LNCAP (cell line): Measurements from ENCODE around the gene SEMA6A.

Experiments
- TF ChIP-seq, protein P1 (sequence below): fragments of 450-650 bp; IDR thresholded peaks from 2 replicates; pipeline ENCODE4 v1.5.1; 2017; ENCODE audit warnings: mild to moderate bottlenecking

Gene SEMA6A

DNA sequence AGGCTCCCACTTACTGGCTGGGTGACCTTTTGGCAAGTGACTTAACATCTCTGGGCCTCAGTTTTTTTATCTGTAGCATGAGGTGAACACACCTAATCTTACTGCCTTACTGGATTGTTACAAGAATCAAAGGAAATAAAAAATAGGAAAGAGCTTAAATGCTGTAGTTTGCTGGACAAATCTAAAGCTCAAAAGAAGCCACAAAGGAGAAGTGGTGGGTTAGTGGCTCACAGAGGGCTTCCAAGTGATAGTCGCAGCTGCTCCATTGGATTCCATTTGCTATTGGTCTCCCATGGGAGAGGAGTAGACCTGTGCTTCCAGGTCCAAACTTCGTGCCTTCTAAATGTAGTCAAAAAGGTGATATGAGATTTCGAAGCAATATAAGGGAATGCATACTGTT lies 123.6 kb downstream of the SEMA6A start:
- TF ChIP-seq, protein P1, sequence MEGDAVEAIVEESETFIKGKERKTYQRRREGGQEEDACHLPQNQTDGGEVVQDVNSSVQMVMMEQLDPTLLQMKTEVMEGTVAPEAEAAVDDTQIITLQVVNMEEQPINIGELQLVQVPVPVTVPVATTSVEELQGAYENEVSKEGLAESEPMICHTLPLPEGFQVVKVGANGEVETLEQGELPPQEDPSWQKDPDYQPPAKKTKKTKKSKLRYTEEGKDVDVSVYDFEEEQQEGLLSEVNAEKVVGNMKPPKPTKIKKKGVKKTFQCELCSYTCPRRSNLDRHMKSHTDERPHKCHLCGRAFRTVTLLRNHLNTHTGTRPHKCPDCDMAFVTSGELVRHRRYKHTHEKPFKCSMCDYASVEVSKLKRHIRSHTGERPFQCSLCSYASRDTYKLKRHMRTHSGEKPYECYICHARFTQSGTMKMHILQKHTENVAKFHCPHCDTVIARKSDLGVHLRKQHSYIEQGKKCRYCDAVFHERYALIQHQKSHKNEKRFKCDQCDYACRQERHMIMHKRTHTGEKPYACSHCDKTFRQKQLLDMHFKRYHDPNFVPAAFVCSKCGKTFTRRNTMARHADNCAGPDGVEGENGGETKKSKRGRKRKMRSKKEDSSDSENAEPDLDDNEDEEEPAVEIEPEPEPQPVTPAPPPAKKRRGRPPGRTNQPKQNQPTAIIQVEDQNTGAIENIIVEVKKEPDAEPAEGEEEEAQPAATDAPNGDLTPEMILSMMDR = no peak

DNA sequence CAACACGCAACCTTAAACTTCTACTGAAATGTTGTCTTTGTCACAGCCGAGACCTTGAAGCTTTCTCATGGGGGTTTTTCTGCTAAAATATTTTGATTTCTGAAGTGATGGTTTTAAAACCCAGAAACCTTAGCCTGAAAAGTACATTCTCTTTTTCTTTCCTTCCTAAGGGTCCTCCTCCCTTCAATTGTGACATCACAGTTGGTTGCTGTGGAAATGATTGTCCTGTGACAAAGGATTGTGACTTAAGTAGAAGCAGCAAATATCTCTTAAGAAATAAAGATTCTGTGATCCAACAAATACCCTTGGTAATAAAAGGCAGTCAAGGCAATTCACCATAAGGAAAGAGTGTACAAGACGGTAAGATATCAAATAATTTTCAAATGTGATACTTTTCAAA lies 125.2 kb downstream of the SEMA6A start:
- TF ChIP-seq, protein P1 = no peak

DNA sequence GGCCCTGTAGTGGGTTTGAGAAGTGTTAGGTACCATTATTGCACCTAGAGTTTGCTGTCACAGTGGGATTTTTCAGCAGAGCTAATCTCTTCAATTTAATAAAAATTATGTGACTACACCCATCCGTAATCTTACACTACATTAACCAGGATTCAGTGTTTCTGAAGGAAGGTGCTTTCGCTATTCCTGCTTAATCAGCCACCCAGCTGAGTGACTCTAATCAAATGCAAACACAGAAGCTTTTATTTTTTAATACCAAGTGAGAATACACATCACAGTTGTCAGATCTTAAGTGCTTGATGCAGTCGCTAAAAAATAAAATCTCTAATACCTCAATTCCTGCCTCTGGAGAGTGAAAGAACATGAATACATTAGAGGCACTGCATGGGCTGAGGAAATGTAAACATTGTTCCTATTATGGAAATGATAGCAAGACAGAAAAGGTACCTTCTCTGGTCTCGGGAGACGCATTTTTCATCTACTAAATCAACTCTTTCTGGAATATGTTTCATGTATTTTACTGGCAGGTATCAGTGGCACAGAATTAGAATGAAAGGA lies 125.7 kb downstream of the SEMA6A start:
- TF ChIP-seq, protein P1 = no peak

DNA sequence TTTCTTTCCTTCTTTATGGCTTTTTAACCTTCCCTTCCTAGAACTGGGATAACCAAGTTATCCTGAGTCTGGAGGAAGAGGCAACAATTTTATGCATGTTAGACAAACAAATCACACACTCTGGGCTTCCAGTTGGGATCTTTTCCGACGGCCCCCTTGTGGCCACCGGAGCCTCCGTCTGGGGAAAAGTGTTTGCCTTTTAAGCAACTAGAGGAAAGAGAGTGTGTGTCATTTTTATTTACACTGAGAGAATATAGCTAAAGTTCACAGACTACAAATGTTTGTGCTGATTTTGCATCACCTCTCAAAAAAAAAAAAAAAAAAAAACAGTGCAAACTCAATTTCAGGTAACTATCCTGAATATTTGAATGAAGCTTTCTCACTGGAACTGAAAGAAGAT lies 126.2 kb downstream of the SEMA6A start:
- TF ChIP-seq, protein P1 = no peak

DNA sequence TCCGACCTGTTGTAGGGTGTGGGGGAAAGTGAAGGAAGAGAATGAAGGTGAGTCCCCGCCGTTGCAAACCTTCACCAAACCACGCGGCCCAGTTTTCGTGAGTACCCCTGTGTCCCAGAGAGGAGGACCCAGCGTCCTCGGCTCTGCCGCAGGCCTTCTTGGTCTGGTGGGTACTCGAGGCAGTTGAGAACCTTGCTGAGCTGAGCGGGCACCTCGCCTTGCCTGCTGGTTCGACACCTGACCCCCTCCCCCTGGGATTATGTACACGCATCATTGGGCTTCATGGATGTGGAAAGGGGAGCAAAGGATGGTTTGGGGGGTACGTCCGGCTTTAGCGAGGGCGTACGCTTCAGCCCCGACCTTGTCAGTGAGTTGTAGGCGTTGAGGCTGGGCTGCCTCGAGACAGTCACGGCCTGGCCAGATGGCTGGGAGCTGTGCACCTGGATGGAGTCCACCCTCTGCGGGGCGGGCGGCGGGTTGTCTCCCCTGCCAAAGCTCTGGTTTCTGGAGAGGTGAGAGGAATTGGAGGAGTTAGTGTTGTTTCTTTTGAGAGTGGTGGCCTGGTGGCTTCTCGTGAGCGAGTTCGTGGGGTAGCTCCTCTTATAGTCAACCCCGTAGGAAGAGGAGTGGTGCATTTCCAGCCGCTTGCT lies 128.1 kb downstream of the SEMA6A start:
- TF ChIP-seq, protein P1 = no peak

DNA sequence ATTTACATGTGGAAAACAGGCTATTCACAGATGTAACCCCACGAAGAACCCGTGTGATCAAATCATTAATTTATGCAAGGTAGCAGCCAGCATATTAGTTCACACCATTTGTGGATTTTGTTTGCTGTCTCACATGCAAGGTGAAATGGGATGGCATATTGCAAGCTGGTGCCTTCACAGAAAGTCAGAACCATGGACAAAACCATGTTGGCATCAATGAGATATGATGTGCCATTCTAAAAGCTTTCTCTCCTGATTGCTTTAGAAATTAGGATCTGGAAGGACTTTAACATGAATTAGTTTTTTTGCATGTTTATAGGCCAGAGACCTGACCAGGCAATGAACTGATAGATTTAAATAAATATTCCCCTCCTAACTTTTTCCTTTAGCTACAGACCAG lies 129.3 kb downstream of the SEMA6A start:
- TF ChIP-seq, protein P1 = no peak

DNA sequence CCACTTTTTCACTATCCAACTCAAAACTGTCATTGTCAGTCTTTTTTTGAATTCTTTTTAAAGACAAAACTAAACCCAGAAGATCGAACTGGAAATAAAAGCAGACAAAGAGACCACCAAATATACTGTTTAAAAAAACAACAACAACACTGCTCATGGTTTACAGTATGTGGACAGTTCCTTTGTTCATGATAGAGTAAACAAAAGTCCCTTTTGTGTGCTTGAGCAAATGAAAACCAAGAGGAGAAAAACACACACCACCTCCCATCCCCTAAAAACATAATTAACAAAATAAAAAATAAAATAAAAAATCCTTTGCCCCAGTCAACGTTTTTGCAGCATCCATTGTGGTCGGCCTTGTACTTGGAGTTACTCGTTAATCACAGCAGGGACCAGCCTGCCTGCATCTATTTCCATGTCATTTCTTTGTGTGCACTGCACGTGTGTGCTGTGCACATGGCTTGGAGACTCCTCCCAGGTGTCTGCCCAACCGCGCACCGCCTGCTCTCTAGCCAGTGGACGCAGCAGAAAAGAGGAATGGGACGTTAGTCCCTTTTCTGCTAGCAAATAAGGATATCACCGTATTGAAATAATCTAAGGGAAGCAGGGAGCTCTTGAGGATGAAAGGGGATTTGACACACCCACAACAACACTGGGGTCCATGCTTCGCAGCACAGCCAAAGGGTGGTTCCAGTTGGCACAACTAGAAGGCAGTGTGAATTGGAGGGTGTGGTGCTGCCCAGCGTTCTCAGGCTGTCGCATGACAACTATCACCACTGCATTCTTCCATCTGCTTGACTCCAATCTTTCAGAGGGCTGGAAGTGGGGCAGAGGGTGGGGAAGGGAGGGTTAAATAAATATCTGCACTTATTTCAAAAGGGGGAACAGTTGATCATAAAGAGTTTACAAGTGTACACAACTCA lies 130.0 kb downstream of the SEMA6A start:
- TF ChIP-seq, protein P1 = no peak
